GM19240 (cell line): ENCODE measurements around the gene GK.
"Not testable (repeated sequence)": the region's sequence is repeated elsewhere in the genome, so short reads cannot be mapped to it uniquely, and the experiment has no call there.

Experiments used
- DNase-seq: peaks from one replicate; pipeline ENCODE4 v3.0.0; 2011; ENCODE audit warnings: low spot score; ENCODE audit not compliant: insufficient read length

GK gene

DNA sequence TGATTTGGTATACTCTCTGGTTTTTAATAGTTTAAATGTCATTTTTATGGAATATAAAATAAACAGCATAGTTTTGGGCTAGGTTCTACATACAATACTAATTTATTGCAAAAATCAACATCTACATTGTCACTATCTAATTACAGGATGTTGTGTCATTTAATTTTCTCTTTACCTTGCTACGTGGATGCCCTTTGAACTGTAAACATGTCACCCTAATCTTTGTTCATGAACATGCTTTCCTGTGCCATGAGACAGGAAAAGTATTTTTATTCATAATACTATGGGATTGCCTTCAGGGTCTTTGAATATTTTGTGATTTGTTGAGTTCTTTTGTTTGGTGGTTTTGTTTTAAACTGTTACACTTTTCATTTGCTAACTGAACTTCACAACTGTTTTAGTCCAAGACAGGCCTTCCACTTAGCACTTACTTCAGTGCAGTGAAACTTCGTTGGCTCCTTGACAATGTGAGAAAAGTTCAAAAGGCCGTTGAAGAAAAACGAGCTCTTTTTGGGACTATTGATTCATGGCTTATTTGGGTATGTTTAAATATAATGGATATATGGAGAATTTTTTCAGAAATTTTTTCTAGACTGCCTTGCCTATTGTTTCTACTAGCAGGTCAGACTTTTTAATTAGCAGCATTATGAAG is 40.9 kb downstream of the GK start:
- no peak for DNase-seq

DNA sequence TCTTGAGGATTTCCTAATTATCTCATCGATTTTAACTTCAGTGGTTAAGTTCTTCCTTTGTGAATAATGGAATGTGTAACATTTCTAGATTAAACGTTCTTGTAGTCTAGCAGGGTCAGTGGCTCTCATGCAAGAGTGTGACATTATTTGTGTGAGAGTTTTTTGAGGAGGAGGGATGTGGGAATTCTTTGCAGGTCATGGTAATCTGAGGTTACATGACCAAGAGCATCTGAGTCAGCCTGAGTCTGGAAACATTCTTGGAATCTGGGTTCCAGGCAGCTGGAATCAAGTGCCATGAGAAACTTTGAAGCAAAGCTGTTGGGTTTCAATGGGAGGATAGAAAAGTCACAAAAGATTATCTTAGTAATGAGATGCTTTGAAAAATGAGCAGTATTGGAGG is 49.5 kb downstream of the GK start:
- no peak for DNase-seq

DNA sequence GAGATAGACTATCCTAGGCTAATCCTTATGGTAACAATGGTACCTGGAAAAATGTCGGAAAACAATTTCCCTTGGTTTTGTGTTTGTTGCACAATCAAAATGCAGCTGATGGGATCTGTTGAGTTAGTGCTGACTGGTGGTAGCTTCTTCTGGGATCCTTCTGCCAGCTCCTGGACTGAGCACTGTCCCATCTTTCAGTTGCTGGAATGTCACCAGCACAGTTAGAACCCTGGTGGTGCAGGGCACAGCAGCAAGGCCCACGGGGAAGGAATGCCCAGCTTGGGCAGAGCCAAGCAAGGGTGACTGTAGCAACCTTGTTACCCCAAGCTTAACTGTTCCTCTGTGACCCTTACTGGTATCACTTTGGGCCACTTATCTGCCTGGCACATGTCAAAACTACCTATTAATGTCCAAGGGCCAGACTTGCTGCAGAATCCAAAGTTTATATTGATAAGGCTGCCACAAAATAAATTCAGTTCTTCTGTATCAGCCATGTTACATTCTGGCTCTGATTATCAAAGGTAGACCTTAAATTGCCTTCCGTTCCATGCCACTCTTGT is 53.1 kb downstream of the GK start:
- DNase-seq = no peak

DNA sequence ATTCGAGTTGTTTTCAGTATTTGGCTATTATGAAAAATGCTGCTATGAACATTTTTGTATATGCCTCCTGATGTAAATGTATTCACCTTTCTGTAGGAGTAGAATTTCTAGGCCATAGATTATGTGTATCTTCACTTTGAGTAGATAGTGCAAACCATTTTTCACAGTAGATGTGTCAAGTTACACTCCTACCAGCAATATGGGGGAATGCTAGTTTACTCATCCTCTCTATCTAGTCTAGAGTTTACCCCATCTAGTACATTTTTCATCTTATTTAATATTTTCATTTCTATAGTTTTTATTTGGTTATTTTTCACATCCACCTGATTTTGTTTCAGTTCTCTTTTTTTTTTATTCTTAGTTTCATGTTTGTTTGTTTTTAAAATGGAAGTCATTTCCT is 59.0 kb downstream of the GK start:
- DNase-seq = no peak

DNA sequence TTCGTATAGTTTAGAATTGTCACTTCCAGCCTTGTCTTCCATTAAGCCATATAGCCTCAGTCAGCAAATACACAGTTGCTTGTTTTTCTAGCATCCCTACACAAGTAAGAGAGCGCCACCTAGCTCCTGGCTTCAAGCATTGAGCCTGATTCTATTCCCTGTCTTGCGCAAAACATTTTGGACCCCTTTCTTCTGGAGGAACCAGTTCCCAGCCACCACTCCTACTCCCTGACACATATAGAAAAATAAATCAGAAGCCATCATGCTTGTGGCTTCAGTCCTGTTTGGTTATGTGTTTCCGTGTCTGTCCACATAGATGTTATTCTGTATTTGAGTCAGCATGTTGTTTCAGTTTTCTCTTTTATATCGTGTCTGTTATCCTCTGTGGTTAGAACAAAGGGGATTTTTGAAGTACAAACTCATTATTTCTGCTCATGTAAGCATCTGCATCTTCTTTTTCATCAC is 59.9 kb downstream of the GK start:
- DNase-seq = peak; percentile 18

DNA sequence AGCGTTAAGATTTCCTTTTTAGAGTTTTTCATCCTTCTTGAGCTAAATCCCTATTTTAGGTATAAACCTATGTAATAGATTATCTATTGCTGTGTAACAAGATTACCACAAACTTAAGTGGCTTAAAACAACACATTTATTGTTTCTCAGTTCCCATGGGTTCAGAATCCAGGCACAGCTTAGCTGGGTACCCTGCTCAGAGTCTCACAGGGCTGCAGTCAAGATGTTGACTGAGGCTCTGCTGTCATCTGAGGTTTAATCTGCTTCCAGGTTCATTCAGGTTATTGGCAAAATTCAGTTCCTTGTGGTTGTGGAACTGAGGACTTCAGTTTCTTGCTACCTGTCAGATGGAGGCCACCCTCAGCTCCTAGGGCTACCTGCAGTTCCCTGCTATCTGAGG is 60.9 kb downstream of the GK start:
- DNase-seq = no peak

DNA sequence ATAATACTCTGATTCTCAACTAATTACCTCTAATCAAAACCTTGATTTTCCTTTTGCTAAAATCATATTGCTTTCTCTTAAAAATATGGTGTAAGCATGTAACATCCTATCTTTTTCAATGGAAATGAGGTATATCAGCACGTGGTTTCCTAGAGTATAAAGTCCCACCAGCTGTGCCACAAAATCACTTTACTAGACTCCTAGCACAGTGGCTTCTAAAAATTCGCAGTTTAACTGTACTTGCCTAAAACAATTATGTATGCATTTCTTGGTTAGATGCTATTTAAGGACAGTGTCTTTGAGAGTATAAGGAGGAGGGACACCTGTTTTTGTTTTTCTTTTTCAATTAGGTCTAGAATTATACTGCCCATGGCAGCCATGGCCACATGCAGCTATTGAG is 62.8 kb downstream of the GK start:
- DNase-seq = no peak

DNA sequence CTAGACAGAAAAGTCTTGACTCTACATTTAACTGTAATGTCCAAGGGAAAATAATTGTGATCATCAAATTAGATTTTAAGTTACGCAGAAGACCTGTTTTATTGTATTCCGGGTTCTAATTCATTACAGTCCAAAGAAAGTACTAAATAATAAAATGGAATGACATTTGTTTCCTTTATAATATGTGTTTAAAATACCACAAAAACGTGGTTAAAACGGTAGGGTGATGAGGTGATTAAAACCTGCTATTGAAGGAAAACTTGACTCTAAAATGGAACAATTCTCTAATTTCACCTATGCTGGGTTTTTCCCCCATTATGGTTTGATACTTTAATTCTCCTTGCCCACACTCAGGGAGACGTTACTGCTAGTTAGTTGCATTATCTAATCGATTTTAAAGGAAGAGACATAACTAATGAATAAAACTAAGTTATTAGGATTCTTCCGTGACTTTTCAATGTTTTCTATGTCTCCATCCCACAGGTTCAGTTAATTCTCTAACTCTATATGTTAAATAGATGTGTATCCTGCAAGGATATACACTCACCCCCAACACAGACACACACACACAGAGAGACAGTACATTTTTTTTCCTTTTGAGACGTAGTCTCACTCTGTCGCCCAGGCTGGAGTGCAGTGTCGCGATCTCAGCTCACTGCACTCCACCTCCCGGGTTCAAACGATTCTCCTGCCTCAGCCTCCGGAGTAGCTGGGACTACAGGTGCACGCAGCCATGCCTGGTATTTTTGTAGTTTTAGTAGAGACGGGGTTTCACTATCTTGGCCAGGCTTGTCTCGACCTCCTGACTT is 80.8 kb downstream of the GK start:
- no peak for DNase-seq

DNA sequence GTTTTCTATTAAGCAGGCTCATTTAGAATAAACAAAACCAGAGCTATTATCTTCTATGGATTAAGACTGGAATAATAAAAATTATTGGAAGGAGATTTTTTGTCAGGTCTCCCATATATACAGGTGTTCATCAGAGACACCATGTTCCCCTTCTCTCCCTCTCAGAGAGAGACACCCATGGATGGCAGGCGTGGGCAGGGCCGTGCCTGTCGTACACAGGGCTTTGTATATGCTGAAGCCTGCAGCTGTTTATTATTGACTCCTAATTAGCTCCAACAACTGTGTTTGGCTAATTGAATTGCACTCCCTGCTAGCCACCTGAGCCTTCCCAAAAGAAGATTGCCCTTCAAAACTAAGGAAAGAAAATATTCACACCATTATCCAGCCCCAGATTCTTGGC is 81.6 kb downstream of the GK start:
- no peak for DNase-seq

DNA sequence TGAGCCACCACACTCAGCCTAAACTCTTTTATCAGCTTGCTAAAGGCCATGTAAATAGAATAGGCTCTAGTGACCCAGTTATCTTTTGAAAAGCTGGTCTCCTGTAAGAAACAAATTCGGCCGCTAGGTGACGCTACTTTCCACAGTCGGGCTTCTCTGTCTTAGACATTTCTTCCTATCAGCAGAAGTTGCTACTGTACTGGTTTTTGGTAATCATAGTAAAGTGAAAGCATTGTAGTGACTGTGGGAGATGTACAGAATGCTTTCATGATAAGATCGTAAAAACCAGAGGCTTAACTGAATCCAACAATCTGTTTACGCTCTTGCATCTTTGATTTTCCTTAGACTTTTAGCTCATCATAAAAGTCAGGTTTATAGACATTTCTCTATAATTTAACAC is 82.6 kb downstream of the GK start:
- peak; percentile 18 for DNase-seq

DNA sequence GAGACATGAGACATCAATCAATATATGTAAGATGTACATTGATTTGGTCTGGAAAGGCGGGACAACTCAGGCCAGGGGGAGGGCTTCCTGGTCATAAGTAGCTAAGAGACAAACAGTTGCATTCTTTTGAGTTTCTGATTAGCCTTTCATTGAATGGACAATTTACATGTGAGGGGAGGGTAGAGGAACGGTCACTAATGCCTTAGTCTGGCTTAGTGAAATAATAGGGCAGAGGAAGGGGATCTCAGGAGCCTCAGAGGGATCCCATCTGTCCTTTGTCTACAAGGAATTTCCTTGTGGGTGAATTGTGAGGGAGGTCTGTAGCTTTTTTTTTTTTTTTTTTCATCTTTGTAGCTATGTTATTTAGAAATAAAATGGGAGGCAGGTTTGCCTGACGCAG is 88.3 kb downstream of the GK start:
- no peak for DNase-seq

DNA sequence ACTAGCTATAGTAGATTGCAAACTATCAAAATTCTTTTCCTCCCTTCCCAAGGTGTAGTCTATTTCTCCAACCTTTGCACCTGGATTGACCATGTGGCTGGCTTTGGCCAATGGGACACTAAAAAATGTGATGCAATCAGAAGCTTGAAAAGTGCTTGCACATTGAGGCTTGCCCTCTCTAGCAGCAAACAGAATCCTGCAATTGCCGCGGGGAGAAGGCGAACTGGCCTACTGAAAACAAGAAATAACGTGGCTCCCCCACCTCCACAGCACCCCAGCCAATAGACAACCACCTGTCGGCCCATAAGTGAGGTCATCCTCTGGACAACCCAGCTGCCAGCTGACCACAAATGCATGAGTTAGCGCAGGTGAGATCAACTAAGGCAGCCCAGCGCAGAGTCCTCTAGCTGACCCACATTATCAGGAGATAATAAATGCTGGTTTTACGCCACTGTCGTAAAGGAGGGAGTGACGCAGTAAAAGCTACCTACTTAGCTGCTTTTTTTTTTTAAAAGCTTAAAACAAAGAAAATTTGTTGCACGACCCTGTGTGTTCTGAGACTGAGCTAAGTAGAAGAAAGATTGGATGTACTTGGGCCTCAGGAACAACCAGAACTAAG is 95.2 kb downstream of the GK start:
- no peak for DNase-seq

DNA sequence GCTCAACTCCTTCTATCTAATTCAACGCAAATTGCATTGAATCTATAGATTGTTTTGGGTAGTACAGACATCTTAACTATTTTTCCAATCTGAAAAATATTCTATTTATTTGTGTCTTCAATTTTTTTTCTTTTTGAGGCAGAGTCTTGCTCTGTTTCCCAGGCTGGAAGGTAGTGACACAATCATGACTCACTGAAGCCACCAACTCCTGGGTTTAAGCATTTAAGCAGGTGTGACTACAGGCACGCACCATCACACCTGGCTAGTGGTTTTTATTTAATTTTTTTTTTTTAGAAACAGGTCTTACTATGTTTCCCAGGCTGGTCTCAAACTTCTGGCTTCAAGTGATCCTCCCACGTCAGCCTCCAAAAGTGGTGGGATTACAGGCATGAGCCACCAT is 98.3 kb downstream of the GK start:
- no peak for DNase-seq

DNA sequence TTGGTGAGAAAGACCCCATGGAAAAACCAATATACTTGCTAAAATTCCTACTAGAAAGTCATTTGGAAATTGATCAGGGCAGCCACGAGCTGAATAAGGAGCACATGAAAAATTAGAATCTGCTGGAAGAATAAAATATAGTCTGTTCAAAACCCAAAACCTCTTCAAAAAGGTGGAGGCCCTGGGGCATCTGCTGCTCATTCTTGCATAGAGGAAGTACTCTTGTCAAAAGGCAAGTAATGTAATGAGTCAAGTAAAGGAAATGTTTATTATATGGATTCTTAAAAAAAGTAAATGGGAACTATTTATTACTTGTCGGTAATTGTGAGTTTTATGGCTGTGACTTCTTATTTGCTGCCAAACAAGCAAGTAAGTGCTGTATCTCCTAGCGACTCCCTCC is 109.5 kb downstream of the GK start:
- no peak for DNase-seq

DNA sequence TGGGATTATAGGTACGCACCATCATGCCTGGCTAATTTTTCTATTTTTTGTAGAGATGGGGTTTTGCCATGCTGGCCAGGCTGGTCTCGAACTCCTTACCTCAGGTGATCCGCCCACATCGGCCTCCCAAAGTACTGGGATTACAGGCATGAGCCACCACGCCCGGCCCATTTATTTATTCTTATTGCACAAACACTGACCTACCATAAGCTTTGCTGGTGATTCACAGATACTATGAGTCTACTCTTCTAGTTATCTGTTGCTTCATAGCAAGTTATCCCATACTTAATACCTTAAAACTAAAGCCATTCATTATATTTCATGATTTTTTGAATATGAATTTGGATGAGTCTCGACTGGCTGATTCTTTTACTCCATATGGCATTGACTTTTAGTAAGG is 120.5 kb downstream of the GK start:
- DNase-seq = not testable (repeated sequence)

DNA sequence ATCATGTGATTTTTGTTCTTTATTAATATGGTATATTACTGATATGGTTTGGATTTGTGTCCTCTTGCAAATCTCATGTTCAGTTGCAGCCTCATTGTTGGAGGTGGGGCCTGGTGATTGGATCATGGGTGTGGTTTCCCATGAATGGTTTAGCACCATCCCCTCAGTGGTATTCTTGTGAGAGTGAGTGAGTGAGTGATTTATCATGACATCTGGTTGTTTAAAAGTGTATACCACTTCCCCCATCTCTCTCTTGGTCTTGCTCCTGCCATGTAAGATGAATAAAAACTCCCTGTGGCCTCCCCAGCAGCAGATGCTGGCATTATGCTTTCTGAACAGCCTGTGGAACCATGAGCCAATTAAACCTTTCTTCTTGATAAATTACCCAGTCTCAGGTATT is 124.4 kb downstream of the GK start:
- no peak for DNase-seq

DNA sequence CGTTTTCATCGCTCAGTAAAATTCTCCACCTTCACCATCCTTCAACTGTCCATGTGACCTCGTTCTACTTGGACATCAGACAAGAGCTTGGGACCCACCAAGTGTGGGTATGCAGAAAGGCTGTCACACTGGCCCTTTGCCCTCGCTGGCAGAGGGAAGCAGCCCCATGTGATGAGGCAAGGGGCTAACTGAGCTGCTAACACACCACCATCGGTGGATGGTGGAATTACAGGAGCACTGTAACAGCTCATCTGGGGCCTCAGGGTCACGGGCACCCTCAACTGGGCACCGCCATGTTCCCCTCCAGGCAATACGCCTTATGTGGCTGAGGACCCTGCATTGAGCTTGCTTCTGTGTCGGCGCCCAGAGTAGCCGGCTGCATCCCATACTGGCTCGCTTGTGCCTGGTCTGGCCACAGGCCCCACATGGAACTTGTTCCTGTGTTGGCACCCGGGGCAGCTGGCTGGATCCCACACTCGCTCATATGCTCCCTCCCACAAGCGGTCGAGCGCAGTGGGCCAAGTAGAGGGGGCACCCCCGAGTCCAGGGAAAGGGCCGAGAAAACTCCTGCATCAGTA is 126.3 kb downstream of the GK start:
- no peak for DNase-seq
